IMR-90 (cell line): ENCODE data around the gene SARS1. TPM values are rescaled to one million over a fixed set of nuclear protein-coding genes. Genes with fewer than 3 reads are reported as not detected.

Experiments
- ATAC-seq: fragments of 200-7000 bp; cut with Tn5 transposase; 2 replicates; pipeline ENCODE4 v1.9.1; 2020; ENCODE audit warnings: low read depth, mild to moderate bottlenecking, moderate library complexity
- BruUV-seq: library from RNA; stranded (reverse); fragments of 400-500 nt; replicated peaks from 2 replicates; lab custom pipeline; 2021; lab: Mats Ljungman, UMichigan
- CTCF ChIA-PET: fragments of 300-600 bp; formaldehyde crosslinking; extraction: SDS; loops from one replicate; lab custom pipeline; 2021; ENCODE audit warnings: antibody characterized with exemption; lab: Yijun Ruan, JAX
- POLR2A ChIA-PET: fragments of 300-600 bp; sonication (Branson Sonifier 250); formaldehyde crosslinking; loops from one replicate; lab custom pipeline; 2022; ENCODE audit warnings: antibody characterized with exemption; ENCODE audit not compliant: unreplicated experiment; lab: Charles Lee
- DNase-seq: peaks from one replicate; pipeline ENCODE4 v3.0.0; 2013
- H2AFZ ChIP-seq: replicated peaks from 2 replicates; pipeline ENCODE3; 2013; ENCODE audit warnings: low read length, mild to moderate bottlenecking; ENCODE audit not compliant: poor library complexity
- H2AK5ac ChIP-seq: 2 replicates; pipeline ENCODE4 v1.6.1; 2013; ENCODE audit warnings: low read depth, low read length, inconsistent platforms
- H2AK9ac ChIP-seq: replicated peaks from 2 replicates; pipeline ENCODE3; 2013; ENCODE audit warnings: mild to moderate bottlenecking, low read depth, low read length, moderate library complexity; ENCODE audit not compliant: poor library complexity
- H2BK120ac ChIP-seq: 2 replicates; pipeline ENCODE4 v1.6.1; 2013; ENCODE audit warnings: low read depth, low read length, inconsistent platforms
- H2BK15ac ChIP-seq: 3 replicates; pipeline ENCODE4 v1.6.1; 2013; ENCODE audit warnings: low read depth, low read length, inconsistent platforms
- H2BK20ac ChIP-seq: 2 replicates; pipeline ENCODE4 v1.6.1; 2013; ENCODE audit warnings: low read depth, mild to moderate bottlenecking, inconsistent platforms, low read length, moderate library complexity
- H2BK5ac ChIP-seq: 2 replicates; pipeline ENCODE4 v1.6.1; 2013; ENCODE audit warnings: mild to moderate bottlenecking, low read depth, low read length, inconsistent platforms; ENCODE audit not compliant: poor library complexity, severe bottlenecking
- H3K14ac ChIP-seq: replicated peaks from 2 replicates; pipeline ENCODE4 v1.6.1; 2013; ENCODE audit warnings: low read depth, low read length, inconsistent platforms
- H3K18ac ChIP-seq: 2 replicates; pipeline ENCODE4 v1.6.1; 2013; ENCODE audit warnings: low read depth, low read length, control low read depth
- H3K23ac ChIP-seq: 2 replicates; pipeline ENCODE4 v1.6.1; 2013; ENCODE audit warnings: low read depth, low read length, inconsistent platforms
- H3K27ac ChIP-seq: 2 replicates; pipeline ENCODE4 v1.5.1; 2013; ENCODE audit warnings: mild to moderate bottlenecking, control low read depth, low read length; ENCODE audit not compliant: insufficient read depth
- H3K27me3 ChIP-seq: 2 replicates; pipeline ENCODE4 v1.6.1; 2013; ENCODE audit warnings: low read length; ENCODE audit not compliant: control insufficient read depth, insufficient read depth
- H3K36me3 ChIP-seq: 2 replicates; pipeline ENCODE4 v1.6.1; 2013; ENCODE audit warnings: low read length, mixed read lengths; ENCODE audit not compliant: control insufficient read depth, insufficient read depth
- H3K4ac ChIP-seq: 2 replicates; pipeline ENCODE4 v1.6.1; 2013; ENCODE audit warnings: low read depth, low read length, inconsistent platforms
- H3K4me1 ChIP-seq: 2 replicates; pipeline ENCODE4 v1.6.1; 2013; ENCODE audit warnings: low read length, mixed read lengths; ENCODE audit not compliant: control insufficient read depth, insufficient read depth
- H3K4me2 ChIP-seq: 2 replicates; pipeline ENCODE4 v1.6.1; 2013; ENCODE audit warnings: low read depth, mild to moderate bottlenecking, control low read depth, low read length, moderate library complexity
- H3K4me3 ChIP-seq: 2 replicates; pipeline ENCODE4 v1.5.1; 2013; ENCODE audit warnings: low read depth, mild to moderate bottlenecking, control low read depth, low read length, moderate library complexity; ENCODE audit not compliant: insufficient read depth
- H3K56ac ChIP-seq: 2 replicates; pipeline ENCODE4 v1.6.1; 2013; ENCODE audit warnings: low read length, inconsistent platforms; ENCODE audit not compliant: insufficient read depth; ENCODE audit errors: extremely low read depth
- H3K79me1 ChIP-seq, 2 experiments: 2 replicates each; pipeline ENCODE4 v1.6.1; 2013; ENCODE audit warnings: low read length in 2 of 2, inconsistent platforms in 1 of 2, low read depth in 1 of 2
- H3K9ac ChIP-seq: 2 replicates; pipeline ENCODE4 v1.6.1; 2013; ENCODE audit warnings: low read depth, low read length, control low read depth
- H3K9me1 ChIP-seq: 2 replicates; pipeline ENCODE4 v1.6.1; 2013; ENCODE audit warnings: low read length, inconsistent platforms; ENCODE audit not compliant: insufficient read depth
- H3K9me3 ChIP-seq: 2 replicates; pipeline ENCODE4 v1.6.1; 2013; ENCODE audit warnings: low read length; ENCODE audit not compliant: control insufficient read depth, insufficient read depth
- H4K20me1 ChIP-seq: 2 replicates; pipeline ENCODE4 v1.6.1; 2013; ENCODE audit warnings: low read length, inconsistent platforms; ENCODE audit not compliant: insufficient read depth
- H4K5ac ChIP-seq: 2 replicates; pipeline ENCODE4 v1.6.1; 2013; ENCODE audit warnings: mild to moderate bottlenecking, low read depth, low read length, control low read depth
- H4K8ac ChIP-seq, 2 experiments: 2 replicates each; pipeline ENCODE4 v1.6.1; 2013; ENCODE audit warnings: low read depth in 2 of 2, low read length in 2 of 2, control low read depth in 1 of 2, inconsistent platforms in 1 of 2
- H4K91ac ChIP-seq: 2 replicates; pipeline ENCODE4 v1.6.1; 2013; ENCODE audit warnings: low read depth, low read length, inconsistent platforms; ENCODE audit not compliant: insufficient read depth
- BHLHE40 ChIP-seq: fragments of 150-350 bp; IDR thresholded peaks from 2 replicates; pipeline ENCODE4 v1.6.1; 2016; ENCODE audit warnings: mild to moderate bottlenecking, low read depth, low read length
- CHD1 ChIP-seq: IDR thresholded peaks from 2 replicates; pipeline ENCODE4 v1.6.1; 2012; ENCODE audit warnings: low read depth, low read length, improper control_type of control experiment
- CTCF ChIP-seq: conservative IDR thresholded peaks from 2 replicates; pipeline ENCODE4 v1.5.1; 2012; ENCODE audit warnings: mild to moderate bottlenecking, low read depth, low read length, improper control_type of control experiment
- FOS ChIP-seq: fragments of 150-350 bp; IDR thresholded peaks from 2 replicates; pipeline ENCODE4 v1.6.1; 2016; ENCODE audit warnings: low read depth, low read length
- MXI1 ChIP-seq: IDR thresholded peaks from 2 replicates; pipeline ENCODE4 v1.6.1; 2012; ENCODE audit warnings: low read depth, mild to moderate bottlenecking, low read length, moderate library complexity, borderline replicate concordance
- POLR2A ChIP-seq: IDR thresholded peaks from 2 replicates; pipeline ENCODE4 v1.6.1; 2012; ENCODE audit warnings: mild to moderate bottlenecking, low read depth, low read length
- RAD21 ChIP-seq: IDR thresholded peaks from 2 replicates; pipeline ENCODE4 v1.6.1; 2012; ENCODE audit warnings: low read length, improper control_type of control experiment
- SMC3 ChIP-seq: fragments of 150-350 bp; IDR thresholded peaks from 2 replicates; pipeline ENCODE4 v1.6.1; 2016; ENCODE audit warnings: low read depth, mild to moderate bottlenecking, antibody characterized with exemption, low read length, moderate library complexity
- WGBS, 2 experiments: methylation state at CpG; one replicate each; pipeline versions ENCODE4 v1.1.5 to v1.1.7; 2013; ENCODE audit warnings: missing lambda C conversion rate in 2 of 2; ENCODE audit not compliant: insufficient read length in 1 of 2; ENCODE audit errors: extremely low coverage in 2 of 2; 5-methylcytosine and 5-hydroxymethylcytosine counted together
- dilution Hi-C: fragments of 300-500 bp; cut with HindIII; formaldehyde crosslinking; loops from one replicate; pipeline ENCODE4 v1.14.3; 2018; ENCODE audit warnings: low sequenced_read_pairs; ENCODE audit not compliant: unreplicated experiment
- in situ Hi-C: fragments of 300-500 bp; cut with MboI; formaldehyde crosslinking; loops from 3 replicates; pipeline ENCODE4 v1.14.3; 2019; ENCODE audit warnings: low sequenced_read_pairs, inconsistent platforms, mixed read lengths
- intact Hi-C: fragments of 100-400 bp; cut with micrococcal nuclease; formaldehyde crosslinking; loops from 2 replicates; pipeline ENCODE4 v1.10.0; 2022
- polyA plus RNA-seq, 3 experiments: library from polyadenylated mRNA; depleted of rRNA; stranded (reverse); fragments of >200 nt; gene quantifications; 2 replicates each; pipeline ENCODE4 v1.2.3, GENCODE V29; 2012; ENCODE audit warnings: low replicate concordance in 1 of 3
- total RNA-seq: library from RNA; depleted of rRNA; stranded (reverse); fragments of >200 nt; gene quantifications from 2 replicates; pipeline ENCODE4 v1.2.3, GENCODE V29; 2012
- TF ChIP-seq, protein P1 (sequence below): fragments of 150-350 bp; IDR thresholded peaks from 2 replicates; pipeline ENCODE4 v1.6.1; 2017; ENCODE audit warnings: mild to moderate bottlenecking, antibody characterized with exemption, low read length, low read depth

SARS1 gene
- total and polyA plus RNA-seq, 2 of the 4 experiments (the other 2 are of a cell fraction): 231 to 348 TPM

DNA sequence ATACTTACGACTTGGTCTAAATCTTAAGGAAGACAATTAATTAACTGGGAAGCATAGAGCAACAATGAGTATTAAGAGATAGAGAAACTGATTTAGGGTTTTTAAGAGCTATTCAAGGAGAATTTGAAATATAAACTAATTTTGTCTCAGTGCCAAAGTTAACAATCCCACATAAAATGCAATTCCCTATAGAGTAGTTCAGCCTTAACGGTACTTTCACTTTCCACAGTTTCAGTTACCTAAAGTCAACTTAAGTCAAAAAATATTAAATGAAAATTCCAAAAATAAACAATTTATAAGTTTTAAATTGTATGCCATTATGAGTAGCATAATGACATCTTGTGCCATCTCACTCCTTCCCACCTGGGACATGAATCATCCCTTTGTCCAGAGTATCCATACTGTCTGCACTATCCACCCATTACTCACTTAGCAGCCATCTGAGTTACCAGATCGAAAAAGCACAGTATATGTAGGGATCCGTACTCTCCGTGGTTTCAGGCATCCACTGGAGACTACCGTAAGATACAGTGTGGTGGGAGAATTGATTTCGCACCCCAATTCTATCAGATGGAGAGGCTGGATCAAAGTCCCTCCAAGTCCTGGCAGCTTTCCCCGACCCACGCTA, 4.8 kb upstream of the SARS1 start (continued):
- TF ChIP-seq, protein P1, sequence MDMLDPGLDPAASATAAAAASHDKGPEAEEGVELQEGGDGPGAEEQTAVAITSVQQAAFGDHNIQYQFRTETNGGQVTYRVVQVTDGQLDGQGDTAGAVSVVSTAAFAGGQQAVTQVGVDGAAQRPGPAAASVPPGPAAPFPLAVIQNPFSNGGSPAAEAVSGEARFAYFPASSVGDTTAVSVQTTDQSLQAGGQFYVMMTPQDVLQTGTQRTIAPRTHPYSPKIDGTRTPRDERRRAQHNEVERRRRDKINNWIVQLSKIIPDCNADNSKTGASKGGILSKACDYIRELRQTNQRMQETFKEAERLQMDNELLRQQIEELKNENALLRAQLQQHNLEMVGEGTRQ: no peak
- no peak for TF ChIP-seq RAD21

DNA sequence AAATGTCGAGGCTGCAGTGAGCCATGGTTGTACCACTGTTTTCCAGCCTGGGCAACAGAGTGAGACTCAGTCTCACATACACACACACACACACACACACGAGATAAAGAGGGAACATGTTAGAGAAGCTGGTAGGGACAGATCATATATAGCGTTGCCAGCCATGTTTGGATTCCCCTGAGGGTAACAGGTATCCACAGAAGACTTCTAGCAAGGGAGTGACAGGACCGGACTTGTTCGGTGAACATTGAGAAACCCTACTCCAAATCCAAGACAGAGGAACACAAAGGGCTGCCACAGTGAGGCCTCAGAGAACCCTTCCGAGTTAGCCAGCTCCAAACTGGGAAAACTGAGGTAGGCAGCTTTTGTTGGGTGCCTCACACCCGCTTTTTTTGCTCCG, 3.7 kb upstream of the SARS1 start:
- dilution Hi-C loops (loop anchor here (25.0 kb wide), 1 partner anchor 127 kb away; no protein-coding TSS in a partner anchor), in situ Hi-C loops (no loop called here), intact Hi-C loops (no loop called here)
- H3K4me2 ChIP-seq: no peak overlapping the region
- no TSS peak for BruUV-seq
- H3K27me3 ChIP-seq: no peaks in the 10 kb centered on the region
- H3K79me1 ChIP-seq: peaks cover 7 to 16% of the 10 kb centered on the region in 2 experiments; a peak in 3 of 4 replicates
- no peak overlapping the region for H2BK20ac ChIP-seq
- no peak for TF ChIP-seq MXI1
- no peak for TF ChIP-seq CHD1
- TF ChIP-seq POLR2A: no peak
- TF ChIP-seq FOS: no peak
- TF ChIP-seq SMC3: no peak
- no peak for TF ChIP-seq CTCF
- TF ChIP-seq, protein P1: no peak
- no peak for TF ChIP-seq BHLHE40
- WGBS, 2 experiments: 100% methylated on average over 2 of the region's 8 CpGs; no CpG with 5 or more reads in 1 of the 2 experiments
- peak overlapping the region; percentile 32; the same call in 1 of the 2 replicates for H2AK5ac ChIP-seq
- no peak overlapping the region for H2BK15ac ChIP-seq
- no peaks in the 10 kb centered on the region for H4K20me1 ChIP-seq
- H4K5ac ChIP-seq: no peak overlapping the region
- no peak for ATAC-seq
- no peak overlapping the region for H3K18ac ChIP-seq
- H3K9me1 ChIP-seq: peaks cover 9% of the 10 kb centered on the region
- no peak overlapping the region for H3K9ac ChIP-seq
- H3K4me1 ChIP-seq: peaks cover 9% of the 10 kb centered on the region
- H3K4me3 ChIP-seq: no peak overlapping the region
- no peak overlapping the region for H2BK120ac ChIP-seq
- H3K23ac ChIP-seq: no peak overlapping the region
- H3K4ac ChIP-seq: no peak overlapping the region
- peak overlapping the region; percentile 43 for H2AK9ac ChIP-seq
- H3K9me3 ChIP-seq: no peaks in the 10 kb centered on the region
- ChIA-PET CTCF (interaction anchor here (1.6 kb wide), 1 partner anchor 8 kb away, joined by 9 read pairs; no protein-coding TSS in a partner anchor), POLR2A (no interaction called here)
- DNase-seq: no peak
- H3K56ac ChIP-seq: no peak overlapping the region
- no peak overlapping the region for H3K27ac ChIP-seq
- H2AFZ ChIP-seq: no peak overlapping the region
- H4K91ac ChIP-seq: no peak overlapping the region
- H4K8ac ChIP-seq: no peak overlapping the region
- no peak overlapping the region for H2BK5ac ChIP-seq
- no peak overlapping the region for H3K14ac ChIP-seq
- H3K36me3 ChIP-seq: no peaks in the 10 kb centered on the region
